Subcutaneous abdominal adipose tissue (tissue), 5 donors: Measurements from ENCODE around the gene UGT1A9.
"Not testable (repeated sequence)": the region's sequence is repeated elsewhere in the genome, so short reads cannot be mapped to it uniquely, and the experiment has no call there.

ENCODE experiments used
- H3K27ac ChIP-seq: one replicate; pipeline ENCODE4 v1.7.0; 2013; ENCODE audit warnings: low read depth, mild to moderate bottlenecking, inconsistent platforms, low read length, moderate library complexity
- H3K27me3 ChIP-seq, 5 donors: one replicate each; pipeline ENCODE4 v1.7.0; 2013; ENCODE audit warnings: low read length in 5 of 5, inconsistent platforms in 1 of 5; ENCODE audit not compliant: control insufficient read depth in 5 of 5, insufficient read depth in 4 of 5
- H3K36me3 ChIP-seq, 5 donors: one replicate each; pipeline ENCODE4 v1.7.0; 2013; ENCODE audit warnings: low read length in 5 of 5; ENCODE audit not compliant: control insufficient read depth in 5 of 5, insufficient read depth in 5 of 5
- H3K4me1 ChIP-seq, 5 donors: one replicate each; pipeline ENCODE4 v1.7.0; 2013; ENCODE audit warnings: low read length in 5 of 5, mild to moderate bottlenecking in 3 of 5, moderate library complexity in 1 of 5; ENCODE audit not compliant: control insufficient read depth in 5 of 5, insufficient read depth in 5 of 5
- H3K4me3 ChIP-seq, 5 donors: one replicate each; pipeline ENCODE4 v1.7.0; 2013; ENCODE audit warnings: low read length in 5 of 5, low read depth in 1 of 5
- H3K9ac ChIP-seq, 5 donors: one replicate each; pipeline ENCODE4 v1.7.0; 2013; ENCODE audit warnings: low read length in 5 of 5, mild to moderate bottlenecking in 4 of 5, moderate library complexity in 3 of 5
- H3K9me3 ChIP-seq, 5 donors: one replicate each; pipeline ENCODE4 v1.7.0; 2013; ENCODE audit warnings: low read length in 5 of 5; ENCODE audit not compliant: control insufficient read depth in 5 of 5
- donor health status: healthy.
- donor health status: healthy.
- donor health status: healthy.
- donor health status: healthy.
- donor health status: healthy.

Gene UGT1A9

DNA sequence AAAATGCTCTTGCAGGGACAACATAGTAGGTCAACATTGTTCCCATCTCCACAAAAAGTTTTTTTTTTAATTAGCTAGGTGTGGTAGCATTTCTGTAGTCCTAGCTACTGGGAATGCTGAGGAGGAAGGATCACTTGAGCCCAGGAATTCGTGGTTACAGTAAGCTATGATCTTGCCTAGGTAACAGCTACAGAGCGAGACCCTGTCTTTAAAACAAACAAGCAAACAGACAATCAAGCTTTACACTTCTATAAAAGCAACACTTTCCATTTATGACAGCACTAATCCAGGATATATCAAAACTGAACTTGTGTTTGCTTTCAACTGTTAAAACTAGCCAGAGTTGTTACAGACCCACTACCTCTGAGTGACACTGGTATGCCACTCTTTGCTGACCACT lies 69.2 kb downstream of the UGT1A9 start:
- Histone ChIP-seq H3K9me3 (peaks cover 0 to 2% (median 0%) of the 10 kb centered on the region in 5 donors), H3K4me1 (no peaks in the 10 kb centered on the region), H3K36me3 (no peaks in the 10 kb centered on the region), H3K4me3 (no peak overlapping the region), H3K27ac (no peak overlapping the region), H3K9ac (no peak overlapping the region), H3K27me3 (peaks cover 0 to 4% (median 0%) of the 10 kb centered on the region in 5 donors)

DNA sequence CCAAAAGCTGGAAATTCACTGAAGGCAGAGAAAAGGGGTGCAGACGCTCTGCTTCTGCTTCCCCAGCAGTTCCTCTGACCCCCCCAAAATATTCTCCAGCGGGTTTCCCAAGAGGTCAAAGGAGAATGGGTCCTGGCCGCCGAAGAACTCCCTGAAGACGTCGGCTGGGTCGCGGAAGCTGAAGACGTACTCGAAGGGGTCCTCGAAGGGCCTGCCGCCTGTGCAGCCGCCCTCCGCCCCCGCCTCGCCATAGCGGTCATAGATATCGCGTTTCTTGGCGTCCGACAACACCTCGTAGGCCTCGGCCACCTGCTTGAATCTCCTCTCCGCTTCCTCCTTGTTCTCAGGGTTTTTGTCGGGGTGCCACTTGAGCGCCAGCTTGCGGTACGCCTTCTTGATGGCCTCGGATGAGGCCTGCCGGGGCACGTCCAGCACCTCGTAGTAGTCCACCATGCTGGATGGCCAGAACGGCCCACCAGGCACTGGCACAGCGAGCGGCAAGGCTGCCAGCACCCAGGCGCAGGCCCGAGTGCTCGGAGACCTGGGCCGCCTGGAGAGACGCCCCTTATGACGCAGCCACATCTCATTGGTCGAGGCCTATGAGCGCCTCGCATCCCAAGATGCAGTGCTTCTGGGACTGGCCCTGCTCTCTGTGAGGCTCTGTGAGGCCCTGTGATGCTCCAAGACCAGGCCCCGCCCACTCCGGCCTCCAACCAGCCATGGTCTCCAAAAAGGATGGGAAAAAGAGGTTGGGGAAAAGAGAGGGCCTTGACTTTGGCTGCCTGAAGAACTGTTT lies 72.0 kb downstream of the UGT1A9 start:
- H3K9ac ChIP-seq, result no peak overlapping the region
- H3K4me1 ChIP-seq, result no peaks in the 10 kb centered on the region
- peaks cover 0 to 2% (median 0%) of the 10 kb centered on the region in 5 donors for H3K9me3 ChIP-seq
- H3K27ac ChIP-seq, result no peak overlapping the region
- H3K4me3 ChIP-seq, result no peak overlapping the region
- no peaks in the 10 kb centered on the region for H3K36me3 ChIP-seq
- peaks cover 0 to 2% (median 0%) of the 10 kb centered on the region in 5 donors for H3K27me3 ChIP-seq

DNA sequence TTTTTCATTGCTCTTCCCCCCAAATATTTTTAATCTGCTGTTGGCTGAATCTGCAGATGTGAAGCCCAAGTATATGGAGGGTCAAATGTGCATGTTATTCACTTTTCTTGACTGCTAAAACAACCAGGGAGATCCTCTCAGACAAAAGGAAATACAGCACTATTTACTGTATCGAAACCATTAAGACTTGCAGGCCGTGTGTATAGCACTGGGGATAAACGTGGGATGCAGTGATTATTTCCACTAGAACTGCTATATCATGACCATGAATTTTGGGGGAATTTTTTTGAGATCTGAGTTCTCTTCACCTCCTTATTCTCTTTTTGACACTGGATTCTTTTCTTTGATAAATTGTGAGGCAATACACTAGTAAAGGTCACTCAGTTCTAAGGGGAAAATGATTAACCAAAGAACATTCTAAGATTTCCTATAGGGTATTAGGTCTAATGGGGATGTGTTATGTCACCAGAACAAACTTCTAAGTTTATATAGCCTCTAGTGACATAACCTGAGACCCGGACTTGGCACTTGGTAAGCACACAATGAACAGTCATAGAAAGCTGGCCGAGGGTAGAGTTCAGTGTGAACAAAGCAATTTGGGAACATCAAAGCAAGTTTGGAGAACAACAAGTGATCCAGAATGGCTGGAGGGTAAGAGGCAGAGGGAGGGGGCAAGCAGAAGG lies 73.5 kb downstream of the UGT1A9 start:
- H3K9ac ChIP-seq, result no peak overlapping the region
- no peaks in the 10 kb centered on the region for H3K36me3 ChIP-seq
- peaks cover 0 to 2% (median 0%) of the 10 kb centered on the region in 5 donors for H3K9me3 ChIP-seq
- peaks cover 0 to 2% (median 0%) of the 10 kb centered on the region in 5 donors for H3K27me3 ChIP-seq
- H3K27ac ChIP-seq, result no peak overlapping the region
- H3K4me3 ChIP-seq, result no peak overlapping the region
- H3K4me1 ChIP-seq, result no peaks in the 10 kb centered on the region

DNA sequence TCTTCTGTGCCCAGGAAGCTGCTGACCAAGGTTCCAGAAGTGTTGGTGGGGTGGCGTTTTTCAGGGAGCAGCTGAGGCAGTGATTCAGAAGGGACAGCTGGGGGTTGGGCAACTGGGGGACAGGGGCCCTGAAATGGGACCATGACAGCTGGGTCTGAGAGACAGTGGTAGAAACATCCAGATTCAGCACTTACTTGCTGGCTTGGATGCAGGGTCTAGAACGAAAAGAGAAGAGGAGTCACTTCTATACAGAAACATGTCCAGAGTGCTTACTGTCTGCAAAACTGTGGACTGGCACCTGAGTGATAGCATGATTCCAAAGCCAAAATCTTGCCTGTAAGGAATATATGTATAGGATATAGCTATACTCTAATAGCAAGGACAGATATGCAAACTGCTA lies 74.1 kb downstream of the UGT1A9 start:
- not testable (repeated sequence) for H3K36me3 ChIP-seq, H3K9ac ChIP-seq, H3K9me3 ChIP-seq, H3K27ac ChIP-seq, H3K27me3 ChIP-seq, H3K4me1 ChIP-seq, H3K4me3 ChIP-seq

DNA sequence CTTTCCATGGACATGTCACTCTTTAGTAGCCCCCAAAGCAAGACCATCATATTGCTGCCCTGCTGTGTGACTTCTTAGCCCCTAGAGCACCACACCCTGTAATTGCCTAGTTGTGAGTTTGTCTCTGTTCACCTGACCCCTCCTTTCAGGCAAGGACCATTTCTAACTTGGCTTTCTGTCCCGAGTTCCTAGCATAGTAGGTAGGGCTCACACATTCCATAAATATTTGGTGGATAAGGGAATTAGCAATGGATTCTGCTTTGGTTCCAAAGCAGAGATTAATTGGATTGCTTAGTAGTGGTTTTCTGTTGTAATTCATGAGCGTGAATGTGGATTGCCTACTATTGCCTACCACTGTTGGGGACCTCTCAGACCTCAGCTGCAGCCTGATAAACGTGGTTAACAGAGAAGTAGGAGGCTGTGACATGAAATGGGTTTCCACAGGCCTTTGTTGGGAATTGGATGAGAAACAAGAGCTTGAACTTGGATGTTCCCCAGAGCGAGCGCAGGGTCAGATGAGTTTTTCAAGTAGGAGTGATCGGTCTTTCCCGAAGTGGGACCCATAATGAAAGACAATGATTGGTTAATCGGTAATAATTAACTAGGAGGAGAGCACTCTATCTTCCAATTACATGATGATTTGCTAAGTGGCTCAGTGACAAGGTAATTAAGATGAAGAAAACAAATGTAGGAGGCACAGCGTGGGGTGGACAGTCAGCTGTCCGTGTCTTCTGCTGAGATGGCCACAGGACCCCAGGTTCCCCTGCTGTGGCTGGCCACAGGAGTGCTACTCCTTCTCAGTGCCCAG lies 75.0 kb downstream of the UGT1A9 start:
- Histone ChIP-seq H3K9ac (no peak overlapping the region), H3K27ac (no peak overlapping the region), H3K36me3 (no peaks in the 10 kb centered on the region), H3K4me3 (no peak overlapping the region), H3K27me3 (no peaks in the 10 kb centered on the region), H3K4me1 (no peaks in the 10 kb centered on the region), H3K9me3 (peaks cover 0 to 7% (median 2%) of the 10 kb centered on the region in 5 donors)

DNA sequence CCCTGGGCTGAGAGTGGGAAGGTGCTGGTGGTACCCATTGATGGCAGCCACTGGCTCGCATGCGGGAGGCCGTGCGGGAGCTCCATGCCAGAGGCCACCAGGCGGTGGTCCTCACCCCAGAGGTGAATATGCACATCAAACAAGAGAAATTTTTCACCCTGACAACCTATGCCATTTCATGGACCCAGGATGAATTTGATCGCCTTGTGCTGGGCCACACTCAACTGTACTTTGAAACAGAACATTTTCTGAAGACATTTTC lies 75.5 kb downstream of the UGT1A9 start:
- H3K36me3 ChIP-seq, result no peaks in the 10 kb centered on the region
- H3K4me1 ChIP-seq, result no peaks in the 10 kb centered on the region

DNA sequence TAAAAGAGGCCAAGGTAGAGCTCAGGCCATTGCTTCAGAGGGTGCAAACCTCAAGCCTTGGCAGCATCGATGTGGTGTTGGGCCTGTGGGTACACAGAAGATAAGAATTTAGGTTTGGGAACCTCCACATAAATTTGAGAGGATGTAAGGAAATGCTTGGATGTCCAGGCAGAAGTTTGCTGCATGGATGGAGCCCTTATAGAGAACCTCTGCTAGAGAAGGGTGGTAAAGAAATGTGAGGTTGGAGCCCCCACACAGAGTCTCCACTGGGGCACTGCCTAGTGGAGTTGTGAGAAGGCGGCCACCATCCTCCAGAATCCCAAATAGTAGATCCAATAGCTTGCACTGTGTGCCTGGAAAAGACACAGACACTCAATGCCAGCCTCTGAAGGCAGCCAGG lies 79.0 kb downstream of the UGT1A9 start:
- not testable (repeated sequence) for H3K27me3 ChIP-seq, H3K9me3 ChIP-seq, H3K9ac ChIP-seq, H3K4me1 ChIP-seq, H3K27ac ChIP-seq, H3K4me3 ChIP-seq, H3K36me3 ChIP-seq

More for the DNA sequence above, 75.5 kb downstream of the UGT1A9 start:
- Histone ChIP-seq H3K9me3 (peaks cover 0 to 7% (median 2%) of the 10 kb centered on the region in 5 donors), H3K27me3 (no peaks in the 10 kb centered on the region), H3K4me3 (no peak overlapping the region), H3K9ac (no peak overlapping the region), H3K27ac (no peak overlapping the region)

DNA sequence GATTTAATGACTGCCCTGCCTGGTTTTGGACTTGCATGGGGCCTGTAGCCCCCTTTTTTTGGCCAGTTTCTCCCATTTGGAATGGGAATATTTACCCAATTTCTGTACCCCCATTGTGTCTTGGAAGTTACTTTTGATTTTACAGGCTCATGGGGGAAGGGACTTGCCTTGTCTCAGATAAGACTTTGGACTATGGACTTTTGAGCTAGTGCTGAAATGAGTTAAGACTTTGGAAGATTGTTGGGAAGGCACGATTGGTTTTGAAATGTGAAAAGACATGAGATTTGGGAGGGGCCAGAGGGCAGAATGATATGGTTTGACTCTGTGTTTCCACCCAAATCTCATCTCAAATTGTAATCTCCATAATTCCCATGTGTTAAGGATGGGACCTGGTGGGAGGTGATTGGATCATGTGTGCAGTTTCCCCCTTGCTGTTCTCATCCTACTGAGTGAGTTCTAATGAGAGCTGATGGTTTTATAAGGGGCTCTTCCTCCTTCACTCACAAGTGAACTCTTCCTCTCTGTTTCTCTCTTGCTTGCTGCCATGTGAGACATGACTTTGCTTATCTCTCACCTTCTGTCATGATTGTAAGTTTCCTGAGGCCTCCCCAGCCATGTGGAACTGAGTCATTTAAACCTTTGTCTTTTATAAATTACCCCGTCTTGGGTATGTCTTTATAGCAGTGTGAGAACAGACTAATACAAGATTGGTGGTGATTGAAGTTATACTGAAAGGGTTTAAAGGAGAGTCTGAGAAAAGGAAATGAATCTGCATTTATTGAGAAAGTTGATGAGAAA lies 79.7 kb downstream of the UGT1A9 start:
- H3K9me3 ChIP-seq, H3K4me1 ChIP-seq: not testable (repeated sequence)

DNA sequence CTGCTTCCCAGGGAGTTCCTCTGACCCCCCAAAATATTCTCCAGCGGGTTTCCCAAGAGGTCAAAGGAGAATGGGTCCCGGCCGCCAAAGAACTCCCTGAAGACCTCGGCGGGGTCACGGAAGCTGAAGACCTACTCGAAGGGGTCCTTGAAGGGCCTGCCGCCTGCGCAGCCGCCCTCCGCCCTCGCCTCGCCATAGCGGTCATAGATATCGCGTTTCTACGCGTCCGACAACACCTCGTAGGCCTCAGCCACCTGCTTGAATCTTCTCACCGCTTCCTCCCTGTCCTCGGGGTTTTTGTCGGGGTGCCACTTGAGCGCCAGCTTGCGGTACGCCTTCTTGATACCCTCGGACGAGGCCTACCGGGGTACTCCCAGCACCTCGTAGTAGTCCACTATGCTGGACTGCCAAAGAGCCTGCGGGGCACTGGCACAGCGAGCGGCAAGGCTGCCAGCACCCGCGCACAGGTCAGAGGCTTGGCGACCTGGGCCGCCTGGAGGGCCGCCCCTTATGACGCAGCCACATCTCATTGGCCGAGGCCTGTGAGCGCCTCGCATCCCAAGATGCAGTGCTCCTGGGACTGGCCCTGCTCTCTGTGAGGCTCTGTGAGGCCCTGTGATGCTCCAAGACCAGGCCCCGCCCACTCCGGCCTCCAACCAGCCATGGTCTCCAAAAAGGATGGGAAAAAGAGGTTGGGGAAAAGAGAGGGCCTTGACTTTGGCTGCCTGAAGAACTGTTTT lies 83.3 kb downstream of the UGT1A9 start:
- H3K9ac ChIP-seq, result no peak overlapping the region
- H3K4me3 ChIP-seq, result no peak overlapping the region
- no peak overlapping the region for H3K27ac ChIP-seq
- H3K4me1 ChIP-seq, result no peaks in the 10 kb centered on the region
- peaks cover 0 to 5% (median 2%) of the 10 kb centered on the region in 5 donors for H3K9me3 ChIP-seq
- no peaks in the 10 kb centered on the region for H3K36me3 ChIP-seq
- H3K27me3 ChIP-seq, result no peaks in the 10 kb centered on the region

More for the DNA sequence above, 79.7 kb downstream of the UGT1A9 start:
- H3K27me3 ChIP-seq, H3K4me3 ChIP-seq, H3K36me3 ChIP-seq, H3K9ac ChIP-seq, H3K27ac ChIP-seq: not testable (repeated sequence)
